Measurements from ENCODE around the gene CCDC152. TPM values are rescaled to one million over a fixed set of nuclear protein-coding genes. Genes with fewer than 3 reads are reported as not detected.

Gene CCDC152
- total and polyA plus RNA-seq, 2 of the 13 experiments (the other 11 are each of a cell fraction or from before 2014, with no cell fraction given), result 0.20 to 0.36 TPM

GRCh38 chr5:42811591-42812446 is 55.2 kb downstream of the CCDC152 start, which contains the start of gene SELENOP (continued):
- no peak for TF ChIP-seq ZNF253 (CRISPR knock-in tag; IDR thresholded peaks at IDR 0.05; ENCODE audit: borderline replicate concordance)
- TF ChIP-seq ZMYM4 (CRISPR knock-in tag; IDR thresholded peaks at IDR 0.05), result peak; percentile 81
- no peak; the same call in 1 of the 2 replicates for TF ChIP-seq BRD4 (CRISPR knock-in tag; IDR thresholded peaks at IDR 0.05)
- TF ChIP-seq TOPORS (CRISPR knock-in tag; IDR thresholded peaks at IDR 0.05), result no peak
- peak; percentile 94; the same call in 1 of the 2 replicates for TF ChIP-seq ZSCAN5A (CRISPR knock-in tag; IDR thresholded peaks at IDR 0.05; ENCODE audit: borderline replicate concordance)
- TF ChIP-seq ONECUT2 (CRISPR knock-in tag; IDR thresholded peaks at IDR 0.05), result no peak
- no peak for TF ChIP-seq EEA1 (CRISPR knock-in tag; IDR thresholded peaks at IDR 0.05; ENCODE audit: borderline replicate concordance)
- peak; percentile 100 for TF ChIP-seq HNF4A (CRISPR knock-in tag; IDR thresholded peaks at IDR 0.05)
- TF ChIP-seq ZHX1 (CRISPR knock-in tag; IDR thresholded peaks at IDR 0.05; ENCODE audit: low read depth), result no peak
- no peak for TF ChIP-seq ZNF652 (CRISPR knock-in tag; IDR thresholded peaks at IDR 0.05; ENCODE audit: borderline replicate concordance, low read depth)
- TF ChIP-seq RFXAP (CRISPR knock-in tag; IDR thresholded peaks at IDR 0.05; ENCODE audit: borderline replicate concordance), result peak; percentile 86
- peak; percentile 52; the same call in 1 of the 2 replicates for TF ChIP-seq RXRA (CRISPR knock-in tag; IDR thresholded peaks at IDR 0.05)
- TF ChIP-seq, protein P1, sequence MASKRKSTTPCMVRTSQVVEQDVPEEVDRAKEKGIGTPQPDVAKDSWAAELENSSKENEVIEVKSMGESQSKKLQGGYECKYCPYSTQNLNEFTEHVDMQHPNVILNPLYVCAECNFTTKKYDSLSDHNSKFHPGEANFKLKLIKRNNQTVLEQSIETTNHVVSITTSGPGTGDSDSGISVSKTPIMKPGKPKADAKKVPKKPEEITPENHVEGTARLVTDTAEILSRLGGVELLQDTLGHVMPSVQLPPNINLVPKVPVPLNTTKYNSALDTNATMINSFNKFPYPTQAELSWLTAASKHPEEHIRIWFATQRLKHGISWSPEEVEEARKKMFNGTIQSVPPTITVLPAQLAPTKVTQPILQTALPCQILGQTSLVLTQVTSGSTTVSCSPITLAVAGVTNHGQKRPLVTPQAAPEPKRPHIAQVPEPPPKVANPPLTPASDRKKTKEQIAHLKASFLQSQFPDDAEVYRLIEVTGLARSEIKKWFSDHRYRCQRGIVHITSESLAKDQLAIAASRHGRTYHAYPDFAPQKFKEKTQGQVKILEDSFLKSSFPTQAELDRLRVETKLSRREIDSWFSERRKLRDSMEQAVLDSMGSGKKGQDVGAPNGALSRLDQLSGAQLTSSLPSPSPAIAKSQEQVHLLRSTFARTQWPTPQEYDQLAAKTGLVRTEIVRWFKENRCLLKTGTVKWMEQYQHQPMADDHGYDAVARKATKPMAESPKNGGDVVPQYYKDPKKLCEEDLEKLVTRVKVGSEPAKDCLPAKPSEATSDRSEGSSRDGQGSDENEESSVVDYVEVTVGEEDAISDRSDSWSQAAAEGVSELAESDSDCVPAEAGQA (IDR thresholded peaks at IDR 0.05; ENCODE audit: low read depth), result no peak
- TF ChIP-seq, protein P1 (CRISPR knock-in tag; IDR thresholded peaks at IDR 0.05; ENCODE audit: borderline replicate concordance), result 0 out of 2 replicates have a peak, but pooled peaks have one; percentile 32
- TF ChIP-seq ZFP36L2 (CRISPR knock-in tag; IDR thresholded peaks at IDR 0.05), result 0 out of 2 replicates have a peak, but pooled peaks have one; percentile 48
- peak; percentile 87 for TF ChIP-seq PITX1 (CRISPR knock-in tag; IDR thresholded peaks at IDR 0.05)
- TF ChIP-seq, protein P2, sequence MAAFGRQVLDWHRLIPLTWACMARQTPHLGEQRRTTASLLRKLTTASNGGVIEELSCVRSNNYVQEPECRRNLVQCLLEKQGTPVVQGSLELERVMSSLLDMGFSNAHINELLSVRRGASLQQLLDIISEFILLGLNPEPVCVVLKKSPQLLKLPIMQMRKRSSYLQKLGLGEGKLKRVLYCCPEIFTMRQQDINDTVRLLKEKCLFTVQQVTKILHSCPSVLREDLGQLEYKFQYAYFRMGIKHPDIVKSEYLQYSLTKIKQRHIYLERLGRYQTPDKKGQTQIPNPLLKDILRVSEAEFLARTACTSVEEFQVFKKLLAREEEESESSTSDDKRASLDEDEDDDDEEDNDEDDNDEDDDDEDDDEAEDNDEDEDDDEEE (CRISPR knock-in tag; IDR thresholded peaks at IDR 0.05), result no peak

Measured in HepG2 (cell line).